HG02970 (cell line): ENCODE measurements around the gene CAMTA1.

ENCODE experiments used
- ATAC-seq: cut with Tn5 transposase; IDR thresholded peaks from one replicate; pipeline ENCODE4 v1.9.1; 2021; ENCODE audit warnings: mild to moderate bottlenecking, moderate library complexity, moderate number of reproducible peaks; ENCODE audit not compliant: unreplicated experiment, low FRiP score

Gene CAMTA1

GRCh38 chr1:7442036-7442435, 656.8 kb downstream of the CAMTA1 start:
- ATAC-seq: no peak

GRCh38 chr1:7442918-7443317, 657.7 kb downstream of the CAMTA1 start:
- no peak for ATAC-seq

- ATAC-seq: no peak
Measured at GRCh38 chr1:7444363-7444762, 659.1 kb downstream of the CAMTA1 start.

GRCh38 chr1:7447093-7447492, 661.8 kb downstream of the CAMTA1 start:
- no peak for ATAC-seq

- no peak for ATAC-seq
Measured at GRCh38 chr1:7447736-7448135, 662.5 kb downstream of the CAMTA1 start.

GRCh38 chr1:7448986-7449385, 663.7 kb downstream of the CAMTA1 start:
- no peak for ATAC-seq

- ATAC-seq: no peak
Measured at GRCh38 chr1:7449750-7450149, 664.5 kb downstream of the CAMTA1 start.

- ATAC-seq: no peak
Measured at GRCh38 chr1:7450838-7451237, 665.6 kb downstream of the CAMTA1 start.

- ATAC-seq: no peak
Measured at GRCh38 chr1:7453038-7453437, 667.8 kb downstream of the CAMTA1 start.

GRCh38 chr1:7454052-7454815, 669.0 kb downstream of the CAMTA1 start:
- no peak for ATAC-seq

- ATAC-seq: no peak
Measured at GRCh38 chr1:7454895-7455784, 669.9 kb downstream of the CAMTA1 start.

GRCh38 chr1:7455796-7456721, 670.8 kb downstream of the CAMTA1 start:
- ATAC-seq: no peak

GRCh38 chr1:7456722-7457082, 671.4 kb downstream of the CAMTA1 start:
- ATAC-seq: no peak

- no peak for ATAC-seq
Measured at GRCh38 chr1:7457811-7458210, 672.6 kb downstream of the CAMTA1 start.

- no peak for ATAC-seq
Measured at GRCh38 chr1:7458946-7459345, 673.7 kb downstream of the CAMTA1 start.

GRCh38 chr1:7459914-7460313, 674.7 kb downstream of the CAMTA1 start:
- ATAC-seq: no peak

GRCh38 chr1:7460807-7461206, 675.6 kb downstream of the CAMTA1 start:
- ATAC-seq: no peak

GRCh38 chr1:7462617-7463016, 677.4 kb downstream of the CAMTA1 start:
- ATAC-seq: no peak

GRCh38 chr1:7463526-7463925, 678.3 kb downstream of the CAMTA1 start:
- ATAC-seq: no peak

- ATAC-seq: no peak
Measured at GRCh38 chr1:7464736-7465135, 679.5 kb downstream of the CAMTA1 start.
